SH-SY5Y (cell line): Measurements from ENCODE around the gene SLC45A2.

Experiments used
- GATA2 ChIP-seq: IDR thresholded peaks from 2 replicates; pipeline ENCODE4 v1.6.1; 2011; ENCODE audit warnings: mild to moderate bottlenecking, low read depth, low read length
- GATA3 ChIP-seq: IDR thresholded peaks from 2 replicates; pipeline ENCODE4 v1.6.1; 2011; ENCODE audit warnings: low read depth, mild to moderate bottlenecking, low read length, moderate library complexity

DNA sequence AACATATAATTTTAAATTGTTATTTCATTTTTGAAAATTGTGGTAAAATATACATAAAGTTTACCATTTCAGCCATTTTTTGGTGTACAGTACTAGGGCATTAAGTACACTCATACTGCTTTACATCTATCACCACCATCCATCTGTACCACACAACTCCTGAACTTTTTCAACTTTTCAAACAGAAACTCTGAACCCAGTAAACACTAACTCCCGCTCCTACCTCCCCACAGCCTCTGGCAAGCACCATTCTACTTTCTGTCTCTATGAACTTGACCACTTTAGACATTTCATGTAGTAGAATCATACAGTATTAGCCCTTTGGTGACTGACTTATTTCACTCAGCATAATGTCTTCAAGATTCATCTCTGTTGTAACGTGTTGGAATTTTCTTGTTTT lies 8.4 kb upstream of the SLC45A2 start:
- TF ChIP-seq GATA2 (no peak), GATA3 (no peak)
